ENCODE measurements around the gene AKR1C2.

DNA sequence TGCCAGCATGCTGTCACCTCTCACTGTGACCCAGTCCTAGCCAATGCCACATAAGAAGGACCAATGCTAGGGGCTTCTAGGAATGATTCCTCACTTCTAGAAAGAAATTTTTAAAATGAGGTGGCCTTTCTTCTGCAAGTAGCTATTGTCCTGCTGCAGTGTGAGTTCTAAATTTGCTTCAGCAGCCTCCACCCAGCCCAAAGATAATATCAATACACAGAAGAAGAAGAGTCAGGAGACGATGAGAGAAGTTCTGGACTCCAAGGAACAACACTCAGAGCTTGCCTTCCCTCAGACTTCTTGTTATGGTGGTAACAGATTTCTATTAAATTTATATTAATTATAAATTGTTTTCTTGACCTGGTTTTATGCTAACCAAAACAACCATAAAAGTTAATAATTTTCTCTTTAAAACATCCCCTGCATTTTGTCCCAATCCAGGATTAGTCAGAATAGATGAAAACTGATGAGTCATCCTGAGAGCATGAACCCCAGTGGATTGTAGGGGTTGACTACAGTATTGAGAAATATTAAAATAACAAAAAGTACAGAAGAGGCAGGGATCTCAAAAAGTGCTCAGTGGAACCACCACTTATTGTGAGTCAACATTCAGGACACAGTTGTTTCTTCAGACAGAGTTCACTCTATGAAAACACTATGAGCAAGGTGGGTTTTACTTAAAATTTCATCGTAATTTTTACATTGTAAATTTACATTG, 29.6 kb upstream of the AKR1C2 start:
- TF ChIP-seq, protein P1, sequence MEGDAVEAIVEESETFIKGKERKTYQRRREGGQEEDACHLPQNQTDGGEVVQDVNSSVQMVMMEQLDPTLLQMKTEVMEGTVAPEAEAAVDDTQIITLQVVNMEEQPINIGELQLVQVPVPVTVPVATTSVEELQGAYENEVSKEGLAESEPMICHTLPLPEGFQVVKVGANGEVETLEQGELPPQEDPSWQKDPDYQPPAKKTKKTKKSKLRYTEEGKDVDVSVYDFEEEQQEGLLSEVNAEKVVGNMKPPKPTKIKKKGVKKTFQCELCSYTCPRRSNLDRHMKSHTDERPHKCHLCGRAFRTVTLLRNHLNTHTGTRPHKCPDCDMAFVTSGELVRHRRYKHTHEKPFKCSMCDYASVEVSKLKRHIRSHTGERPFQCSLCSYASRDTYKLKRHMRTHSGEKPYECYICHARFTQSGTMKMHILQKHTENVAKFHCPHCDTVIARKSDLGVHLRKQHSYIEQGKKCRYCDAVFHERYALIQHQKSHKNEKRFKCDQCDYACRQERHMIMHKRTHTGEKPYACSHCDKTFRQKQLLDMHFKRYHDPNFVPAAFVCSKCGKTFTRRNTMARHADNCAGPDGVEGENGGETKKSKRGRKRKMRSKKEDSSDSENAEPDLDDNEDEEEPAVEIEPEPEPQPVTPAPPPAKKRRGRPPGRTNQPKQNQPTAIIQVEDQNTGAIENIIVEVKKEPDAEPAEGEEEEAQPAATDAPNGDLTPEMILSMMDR (conservative IDR thresholded peaks at IDR 0.05): no peak
- TF ChIP-seq EZH2 (IDR thresholded peaks at IDR 0.05; ENCODE audit: low read depth): no peak
